Panc1 (cell line): ENCODE data around the gene OR6B2. TPM values are rescaled to one million over a fixed set of nuclear protein-coding genes. Genes with fewer than 3 reads are reported as not detected.

Source experiments
- ATAC-seq: fragments of 200-7000 bp; cut with Tn5 transposase; 2 replicates; pipeline ENCODE4 v1.9.1; 2020; ENCODE audit warnings: mild to moderate bottlenecking, moderate library complexity
- Bru-seq: library from RNA; stranded (reverse); fragments of 400-500 nt; gene quantifications from one replicate; lab custom pipeline; 2021; lab: Mats Ljungman, UMichigan
- BruChase-seq, 2 experiments: library from RNA; stranded (reverse); fragments of 400-500 nt; gene quantifications; one replicate each; lab custom pipeline; 2021; lab: Mats Ljungman, UMichigan
- BruUV-seq: library from RNA; stranded (reverse); fragments of 400-500 nt; replicated peaks from 2 replicates; lab custom pipeline; 2021; lab: Mats Ljungman, UMichigan
- CTCF ChIA-PET: fragments of 300-600 bp; sonication (Branson Sonifier 250); formaldehyde crosslinking; loops from one replicate; lab custom pipeline; 2022; ENCODE audit warnings: antibody characterized with exemption; lab: Charles Lee
- POLR2A ChIA-PET: fragments of 300-600 bp; sonication (Branson Sonifier 250); formaldehyde crosslinking; loops from one replicate; lab custom pipeline; 2022; ENCODE audit warnings: antibody characterized with exemption; lab: Charles Lee
- DNase-seq: peaks from one replicate; pipeline ENCODE4 v3.0.0-alpha.2; 2010; ENCODE audit warnings: low read depth, low spot score
- H3K27ac ChIP-seq: 2 replicates; pipeline ENCODE4 v1.5.1; 2011; ENCODE audit warnings: mild to moderate bottlenecking, low read length, inconsistent platforms
- H3K27me3 ChIP-seq: fragments of 200-500 bp; sonication (Bioruptor generic); 2 replicates; pipeline ENCODE4 v1.6.0; 2014; ENCODE audit warnings: low read length, inconsistent platforms; ENCODE audit not compliant: control insufficient read depth, insufficient read depth
- H3K36me3 ChIP-seq: fragments of 200-500 bp; sonication (Bioruptor generic); 2 replicates; pipeline ENCODE4 v1.5.1; 2014; ENCODE audit warnings: inconsistent platforms, mild to moderate bottlenecking, low read length, moderate library complexity; ENCODE audit not compliant: control insufficient read depth, insufficient read depth
- H3K4me1 ChIP-seq: 2 replicates; pipeline ENCODE4 v1.5.1; 2011; ENCODE audit warnings: inconsistent platforms, mild to moderate bottlenecking, low read length, moderate library complexity; ENCODE audit not compliant: control insufficient read depth, insufficient read depth
- H3K4me3 ChIP-seq, 2 experiments: 2 replicates each; pipeline ENCODE4 v1.5.1; 2011 to 2012; ENCODE audit warnings: low read depth in 2 of 2, low read length in 2 of 2, mild to moderate bottlenecking in 2 of 2, inconsistent platforms in 1 of 2, moderate library complexity in 1 of 2
- H3K9me3 ChIP-seq: fragments of 200-500 bp; sonication (Bioruptor generic); 2 replicates; pipeline ENCODE4 v1.5.1; 2014; ENCODE audit warnings: low read depth, mild to moderate bottlenecking, inconsistent platforms, low read length, moderate library complexity; ENCODE audit not compliant: control insufficient read depth, insufficient read depth
- CTCF ChIP-seq: fragments of 450-650 bp; IDR thresholded peaks from 2 replicates; pipeline ENCODE4 v1.5.1; 2017; ENCODE audit warnings: mild to moderate bottlenecking
- POLR2AphosphoS5 ChIP-seq: IDR thresholded peaks from 2 replicates; pipeline ENCODE4 v1.6.1; 2012; ENCODE audit warnings: mild to moderate bottlenecking, low read depth, low read length, moderate library complexity
- REST ChIP-seq, 2 experiments: IDR thresholded peaks; 2 replicates each; pipeline ENCODE4 v1.6.1; 2011 to 2012; ENCODE audit warnings: low read depth in 2 of 2, control low read depth in 1 of 2, low read length in 1 of 2, mild to moderate bottlenecking in 1 of 2, moderate library complexity in 1 of 2; ENCODE audit not compliant: insufficient read depth in 1 of 2
- SIN3A ChIP-seq: IDR thresholded peaks from 2 replicates; pipeline ENCODE4 v1.6.1; 2012; ENCODE audit warnings: low read depth, mild to moderate bottlenecking, low read length, moderate library complexity, borderline replicate concordance; ENCODE audit not compliant: insufficient read depth
- TCF7L2 ChIP-seq: IDR thresholded peaks from 2 replicates; pipeline ENCODE4 v1.6.1; 2011; ENCODE audit warnings: mild to moderate bottlenecking, low read depth, low read length, inconsistent platforms
- in situ Hi-C: cut with HindIII; loops from 2 replicates; pipeline ENCODE4 v1.10.0; 2016; ENCODE audit warnings: low sequenced_read_pairs, low pct_unique_long_range_greater_than_20kb
- intact Hi-C: fragments of 100-400 bp; cut with micrococcal nuclease; formaldehyde crosslinking; loops from one replicate; pipeline ENCODE4 v1.10.0; 2022; ENCODE audit not compliant: unreplicated experiment
- long read RNA-seq: library from polyadenylated mRNA; unstranded; transcript quantifications from one replicate; pipeline ENCODE4 v2.0.0, GENCODE V29; 2021; ENCODE audit not compliant: unreplicated experiment
- polyA plus RNA-seq: library from polyadenylated mRNA; unstranded; fragments of >200 nt; gene quantifications from one replicate; pipeline ENCODE4 v1.2.1, GENCODE V29; 2012; ENCODE audit warnings: missing spikeins; ENCODE audit not compliant: insufficient read length
- total RNA-seq: library from RNA; stranded (reverse); gene quantifications from one replicate; pipeline ENCODE4 v1.2.1, GENCODE V29; 2021; ENCODE audit not compliant: unreplicated experiment

Gene OR6B2
- total RNA-seq (not detected), Bru-seq, nascent RNA (not detected), BruChase-seq, experiment 1, labeled RNA remaining after a 2-hour chase (not detected), BruChase-seq, experiment 2, labeled RNA remaining after a 6-hour chase (not detected)
- polyA plus RNA-seq: not detected
- long read RNA-seq: 0 reads

- no peak for DNase-seq
- BruUV-seq: no TSS peak
- ChIA-PET POLR2A (no interaction called here), CTCF (no interaction called here)
- Histone ChIP-seq H3K9me3 (no peaks in the 10 kb centered on the region), H3K4me1 (no peaks in the 10 kb centered on the region), H3K27ac (no peak within 1 kb of the TSS), H3K27me3 (peaks cover 18% of the 10 kb centered on the region), H3K36me3 (peaks cover under 1% of the 10 kb centered on the region; the same call in 1 of the 2 replicates), H3K4me3 (no peak within 1 kb of the TSS)
- in situ Hi-C loops: no loop called here
- intact Hi-C loops: no loop called here
- TF ChIP-seq POLR2AphosphoS5 (no peak), TCF7L2 (no peak), SIN3A (no peak), REST (IDR thresholded peaks at IDR 0.05; ENCODE audit: insufficient read depth in 1 of 2, low read depth in 2 of 2, low read length in 1 of 2) (no peak), CTCF (no peak)
- no peak for ATAC-seq
Measured at GRCh38 chr2:240030379-240031094, at the start of gene OR6B2. Gene OR6B2, minus strand, starts transcription at chr2:240030429. Its CDS starts 0 bp downstream, at chr2:240030429.

GRCh38 chr2:240078631-240079030 is 48.4 kb upstream of the OR6B2 start:
- H3K27me3 ChIP-seq: peaks cover 8% of the 10 kb centered on the region
- ATAC-seq (no peak), DNase-seq (no peak)
- no peak for TF ChIP-seq SIN3A
- no peak for TF ChIP-seq POLR2AphosphoS5
- TF ChIP-seq TCF7L2: no peak
- no peak for TF ChIP-seq REST (IDR thresholded peaks at IDR 0.05; ENCODE audit: insufficient read depth in 1 of 2, low read depth in 2 of 2, low read length in 1 of 2)
- no peak for TF ChIP-seq CTCF
- no peaks in the 10 kb centered on the region for H3K4me1 ChIP-seq
- CTCF ChIA-PET: no interaction called here
- H3K9me3 ChIP-seq: peaks cover 18% of the 10 kb centered on the region
- no peak overlapping the region for H3K27ac ChIP-seq
- intact Hi-C loops: no loop called here
- no TSS peak for BruUV-seq
- POLR2A ChIA-PET: interaction anchor here (0.7 kb wide), 1 partner anchor 1085 kb away, joined by 5 read pairs; no protein-coding TSS in a partner anchor
- H3K36me3 ChIP-seq: no peaks in the 10 kb centered on the region
- H3K4me3 ChIP-seq: no peak overlapping the region
- in situ Hi-C loops: no loop called here
